NT2/D1 (cell line): ENCODE results near the gene NIBAN1.

Experiments
- YY1 ChIP-seq: IDR thresholded peaks from 2 replicates; pipeline ENCODE4 v1.6.1; 2011; ENCODE audit not compliant: insufficient read length, insufficient read depth
- ZNF274 ChIP-seq: IDR thresholded peaks from 2 replicates; pipeline ENCODE4 v1.6.1; 2011; ENCODE audit warnings: mild to moderate bottlenecking, low read depth, low read length

DNA sequence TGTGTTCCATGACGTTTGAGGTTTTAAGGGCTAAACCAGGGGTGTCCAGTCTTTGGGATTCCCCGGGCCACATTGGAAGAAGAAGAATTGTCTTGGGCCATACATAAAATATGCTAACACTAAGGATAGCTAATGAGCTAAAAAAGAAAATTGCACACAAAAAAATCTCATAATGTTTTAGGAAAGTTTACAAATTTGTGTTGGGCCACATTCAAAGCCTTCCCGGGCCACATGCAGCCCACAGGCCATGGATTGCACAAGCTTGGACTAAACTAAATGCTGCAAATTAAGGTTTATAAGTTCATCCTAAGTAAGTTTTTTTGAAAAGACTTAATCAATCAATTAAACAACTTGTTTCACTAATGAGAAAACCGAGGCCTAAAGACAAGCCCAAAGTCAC, 21.9 kb downstream of the NIBAN1 start:
- TF ChIP-seq ZNF274 (no peak), YY1 (no peak)
